Mammary epithelial cell (primary cell): Measurements from ENCODE around the gene CLPX.

Experiments
- EZH2 ChIP-seq: IDR thresholded peaks from 2 replicates; pipeline ENCODE4 v1.6.1; 2012; ENCODE audit warnings: low read length, inconsistent platforms, borderline replicate concordance
- TF ChIP-seq, protein P1 (sequence below), 2 donors: IDR thresholded peaks in 1 of 2; conservative IDR thresholded peaks in 1 of 2; 2 replicates each; pipeline ENCODE4 v1.5.1; 2011 to 2012; ENCODE audit warnings: inconsistent platforms in 2 of 2, low read length in 2 of 2, mild to moderate bottlenecking in 2 of 2, control low read depth in 1 of 2, low read depth in 1 of 2; ENCODE audit not compliant: insufficient read depth in 1 of 2; ENCODE audit errors: extremely low read depth in 1 of 2

DNA sequence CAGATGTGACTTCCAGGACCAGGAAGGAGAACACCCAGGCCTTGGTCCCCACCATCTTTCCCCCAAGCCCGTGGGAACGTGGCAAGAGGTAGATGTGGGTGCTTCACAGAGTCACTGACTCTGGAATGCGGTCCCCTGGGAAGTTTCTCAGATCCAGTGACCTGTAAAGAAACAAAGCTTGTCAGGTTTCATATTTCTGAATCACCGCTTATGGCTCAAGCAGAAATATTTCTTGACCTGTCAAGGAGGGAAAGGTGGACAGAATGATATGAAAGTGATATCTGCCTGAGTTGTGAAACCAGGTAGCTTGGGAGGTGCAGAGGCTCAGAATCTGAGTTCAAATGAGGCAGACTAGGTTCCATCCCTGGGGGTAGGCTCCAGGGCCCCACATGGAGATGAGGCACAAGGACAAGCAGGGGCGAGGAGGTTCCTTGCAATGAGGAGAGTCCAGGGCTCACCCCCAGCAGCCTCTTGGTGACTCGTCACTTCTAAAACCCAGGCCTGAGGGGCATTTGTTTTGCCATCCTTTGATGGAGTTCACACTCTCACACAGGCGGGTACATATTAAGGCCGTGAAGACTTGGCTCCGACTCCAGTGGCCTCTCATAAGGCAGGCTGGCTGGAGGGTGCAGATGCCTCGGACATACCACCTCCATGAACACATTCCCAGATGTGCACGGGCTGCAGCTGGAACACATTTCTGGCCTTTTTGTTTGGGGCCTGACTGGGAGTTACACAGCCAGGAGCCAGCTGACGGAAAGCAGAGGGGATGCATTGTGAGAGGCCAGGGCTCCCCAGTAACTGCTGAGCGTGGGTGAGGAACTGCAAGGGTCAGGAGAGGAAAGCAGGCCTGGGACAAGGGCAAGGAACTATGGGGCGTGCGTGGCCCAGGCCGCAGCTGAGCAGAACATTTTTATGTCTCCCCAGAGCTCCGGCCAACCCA is 24.8 kb upstream of the CLPX start:
- TF ChIP-seq, protein P1, sequence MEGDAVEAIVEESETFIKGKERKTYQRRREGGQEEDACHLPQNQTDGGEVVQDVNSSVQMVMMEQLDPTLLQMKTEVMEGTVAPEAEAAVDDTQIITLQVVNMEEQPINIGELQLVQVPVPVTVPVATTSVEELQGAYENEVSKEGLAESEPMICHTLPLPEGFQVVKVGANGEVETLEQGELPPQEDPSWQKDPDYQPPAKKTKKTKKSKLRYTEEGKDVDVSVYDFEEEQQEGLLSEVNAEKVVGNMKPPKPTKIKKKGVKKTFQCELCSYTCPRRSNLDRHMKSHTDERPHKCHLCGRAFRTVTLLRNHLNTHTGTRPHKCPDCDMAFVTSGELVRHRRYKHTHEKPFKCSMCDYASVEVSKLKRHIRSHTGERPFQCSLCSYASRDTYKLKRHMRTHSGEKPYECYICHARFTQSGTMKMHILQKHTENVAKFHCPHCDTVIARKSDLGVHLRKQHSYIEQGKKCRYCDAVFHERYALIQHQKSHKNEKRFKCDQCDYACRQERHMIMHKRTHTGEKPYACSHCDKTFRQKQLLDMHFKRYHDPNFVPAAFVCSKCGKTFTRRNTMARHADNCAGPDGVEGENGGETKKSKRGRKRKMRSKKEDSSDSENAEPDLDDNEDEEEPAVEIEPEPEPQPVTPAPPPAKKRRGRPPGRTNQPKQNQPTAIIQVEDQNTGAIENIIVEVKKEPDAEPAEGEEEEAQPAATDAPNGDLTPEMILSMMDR (conservative IDR thresholded peaks at IDR 0.05 in 1 of 2, IDR thresholded peaks at IDR 0.05 in 1 of 2; ENCODE audit: extremely low read depth in 1 of 2, insufficient read depth in 1 of 2, low read depth in 1 of 2, low read length in 2 of 2): no peak
- no peak for TF ChIP-seq EZH2
